Liver (tissue), 9 donors: ENCODE data around the gene UGT1A4. TPM values are rescaled to one million over a fixed set of nuclear protein-coding genes. Genes with fewer than 3 reads are reported as not detected.
"Not testable (repeated sequence)": the region's sequence is repeated elsewhere in the genome, so short reads cannot be mapped to it uniquely, and the experiment has no call there.

Experiments
- DNase-seq: peaks from one replicate; pipeline ENCODE4 v3.0.0-alpha.2; 2017; ENCODE audit warnings: low spot score
- H3K27ac ChIP-seq, 2 donors: one replicate each; pipeline ENCODE4 v1.7.0; 2013; ENCODE audit warnings: inconsistent platforms in 2 of 2, low read length in 2 of 2, control low read depth in 1 of 2, low read depth in 1 of 2, mild to moderate bottlenecking in 1 of 2
- H3K27me3 ChIP-seq, 4 donors: one replicate each; pipeline versions ENCODE4 v1.6.1 to v1.7.0; 2013; ENCODE audit warnings: low read length in 3 of 4, inconsistent platforms in 1 of 4, mild to moderate bottlenecking in 1 of 4, moderate library complexity in 1 of 4; ENCODE audit not compliant: control insufficient read depth in 4 of 4, insufficient read depth in 4 of 4
- H3K36me3 ChIP-seq, 4 donors: one replicate each; pipeline versions ENCODE4 v1.6.1 to v1.7.0; 2013; ENCODE audit warnings: low read length in 3 of 4, mild to moderate bottlenecking in 3 of 4, low read depth in 1 of 4, moderate library complexity in 1 of 4; ENCODE audit not compliant: control insufficient read depth in 4 of 4, insufficient read depth in 3 of 4
- H3K4me1 ChIP-seq, 4 donors: one replicate each; pipeline versions ENCODE4 v1.6.1 to v1.7.0; 2013; ENCODE audit warnings: low read length in 3 of 4, mild to moderate bottlenecking in 3 of 4, moderate library complexity in 1 of 4; ENCODE audit not compliant: control insufficient read depth in 4 of 4, insufficient read depth in 4 of 4
- H3K4me3 ChIP-seq, 3 donors: one replicate each; pipeline versions ENCODE4 v1.6.1 to v1.7.0; 2013; ENCODE audit warnings: low read length in 3 of 3, control low read depth in 1 of 3, low read depth in 1 of 3, mild to moderate bottlenecking in 1 of 3
- H3K9ac ChIP-seq, 2 donors: one replicate each; pipeline ENCODE4 v1.7.0; 2013; ENCODE audit warnings: low read length in 2 of 2, mild to moderate bottlenecking in 2 of 2, moderate library complexity in 2 of 2, control low read depth in 1 of 2, low read depth in 1 of 2
- H3K9me3 ChIP-seq, 4 donors: one replicate each; pipeline versions ENCODE4 v1.6.1 to v1.7.0; 2013; ENCODE audit warnings: low read length in 3 of 4; ENCODE audit not compliant: control insufficient read depth in 4 of 4
- EGR1 ChIP-seq, 2 donors: IDR thresholded peaks; 2 replicates each; pipeline ENCODE4 v1.6.1; 2016 to 2018; ENCODE audit warnings: antibody characterized with exemption in 2 of 2, low read depth in 2 of 2
- FOXA1 ChIP-seq: IDR thresholded peaks from 2 replicates; pipeline ENCODE4 v1.6.1; 2016; ENCODE audit warnings: antibody characterized with exemption
- FOXA2 ChIP-seq: IDR thresholded peaks from 2 replicates; pipeline ENCODE4 v1.6.1; 2016; ENCODE audit warnings: antibody characterized with exemption
- HNF4A ChIP-seq, 2 donors: conservative IDR thresholded peaks; 2 replicates each; pipeline ENCODE4 v1.6.1; 2016; ENCODE audit warnings: antibody characterized with exemption in 2 of 2, mild to moderate bottlenecking in 2 of 2
- JUND ChIP-seq, 2 donors: IDR thresholded peaks; 2 replicates each; pipeline ENCODE4 v1.6.1; 2016; ENCODE audit warnings: antibody characterized with exemption in 2 of 2
- NR2F2 ChIP-seq: IDR thresholded peaks from 2 replicates; pipeline ENCODE4 v1.6.1; 2016; ENCODE audit warnings: antibody characterized with exemption
- RAD21 ChIP-seq, 2 donors: IDR thresholded peaks; 2 replicates each; pipeline ENCODE4 v1.6.1; 2016; ENCODE audit warnings: antibody characterized with exemption in 2 of 2, mild to moderate bottlenecking in 2 of 2
- RXRA ChIP-seq, 2 donors: IDR thresholded peaks; 2 replicates each; pipeline ENCODE4 v1.6.1; 2017 to 2018; ENCODE audit warnings: antibody characterized with exemption in 2 of 2, mild to moderate bottlenecking in 1 of 2
- SP1 ChIP-seq: IDR thresholded peaks from 2 replicates; pipeline ENCODE4 v1.6.1; 2018; ENCODE audit warnings: antibody characterized with exemption, mild to moderate bottlenecking
- YY1 ChIP-seq: IDR thresholded peaks from 2 replicates; pipeline ENCODE4 v1.6.1; 2016; ENCODE audit warnings: antibody characterized with exemption, mild to moderate bottlenecking
- whole genome bisulfite sequencing: extraction: QIAGEN DNeasy Blood & Tissue Kit; methylation state at CpG from one replicate; pipeline ENCODE4 v1.1.7; 2013; 5-methylcytosine and 5-hydroxymethylcytosine counted together
- polyA plus RNA-seq, 2 donors: library from polyadenylated mRNA; stranded (reverse) in 1 of 2; unstranded in 1 of 2; fragments of 200-250 nt in 1 of 2; fragments of >200 nt in 1 of 2; fragmentation: Nextera tagmentation in 1 of 2; extraction: Ambion mirVana in 1 of 2; gene quantifications; one replicate each; pipeline versions ENCODE4 v1.2.1 to v1.2.3, GENCODE V29; 2013 to 2015
- total RNA-seq, 2 donors: library from RNA; depleted of rRNA; stranded (reverse); fragments of >200 nt; gene quantifications; one replicate each; pipeline ENCODE4 v1.2.3, GENCODE V29; 2014
- TF ChIP-seq, protein P1 (sequence below): IDR thresholded peaks from 2 replicates; pipeline ENCODE4 v1.6.1; 2016; ENCODE audit warnings: antibody characterized with exemption, mild to moderate bottlenecking
- TF ChIP-seq, protein P2 (sequence below): IDR thresholded peaks from 2 replicates; pipeline ENCODE4 v1.6.1; 2016; ENCODE audit warnings: antibody characterized with exemption
- TF ChIP-seq, protein P3 (sequence below): fragments of 150-350 bp; IDR thresholded peaks from 2 replicates; pipeline ENCODE4 v1.5.1; 2017; ENCODE audit warnings: improper control_type of control experiment, low read depth, low read length; ENCODE audit not compliant: missing input control
- donor health status: healthy.
- donor health status: healthy.
- donor health status: healthy.
- donor health status: healthy.
- donor health status: healthy.

Gene UGT1A4
- total and polyA plus RNA-seq, 4 donors, result 103 to 446 (median 136) TPM; not detected in 1

DNA sequence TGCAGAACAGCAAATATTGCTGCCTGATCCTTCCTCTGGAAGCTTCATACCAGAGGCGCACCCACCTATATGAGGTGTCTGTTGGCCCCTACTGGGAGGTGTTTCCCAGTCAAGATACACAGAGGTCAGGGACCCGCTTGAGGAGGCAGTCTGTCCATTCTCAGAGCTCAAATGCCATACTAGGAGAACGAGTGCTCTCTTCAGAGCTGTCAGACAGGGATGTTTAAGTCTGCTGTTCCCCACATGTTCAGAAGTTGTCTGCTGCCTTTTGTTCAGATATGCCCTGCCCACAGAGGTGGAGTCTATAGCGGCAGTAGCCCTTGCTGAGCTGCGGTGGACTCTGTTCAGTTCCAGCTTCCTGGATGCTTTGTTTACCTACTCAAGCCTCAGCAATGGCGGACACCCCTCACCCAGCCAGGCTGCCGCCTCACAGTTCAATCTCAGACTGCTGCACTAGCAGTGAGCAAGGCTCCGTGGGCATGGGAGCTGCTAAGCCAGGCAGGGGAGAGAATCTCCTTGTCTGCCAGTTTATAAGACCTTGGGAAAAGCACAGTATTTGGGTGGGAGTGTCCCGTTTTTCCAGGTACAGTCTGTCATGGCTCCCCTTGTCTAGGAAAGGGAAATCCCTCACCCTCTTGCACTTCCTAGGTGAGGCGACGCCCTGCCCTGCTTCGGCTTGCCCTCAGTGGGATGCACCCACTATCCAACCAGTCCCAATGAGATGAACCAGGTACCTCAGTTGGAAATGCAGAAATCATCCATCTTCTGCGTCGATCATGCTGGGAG, 18.5 kb downstream of the UGT1A4 start:
- not testable (repeated sequence) for DNase-seq, H3K27me3 ChIP-seq, H3K4me3 ChIP-seq, H3K36me3 ChIP-seq, H3K9ac ChIP-seq, H3K27ac ChIP-seq, H3K9me3 ChIP-seq
- H3K4me1 ChIP-seq, result peaks cover 14 to 47% (median 29%) of the 10 kb centered on the region in 4 donors
- TF ChIP-seq JUND (IDR thresholded peaks at IDR 0.05) (peak; percentile 21 to 50), FOXA1 (peak; percentile 27), FOXA2 (peak; percentile 34), RAD21 (IDR thresholded peaks at IDR 0.05) (peak in 1 of 2 donors; percentile 44), YY1 (peak; percentile 91), RXRA (IDR thresholded peaks at IDR 0.05) (peak; percentile 64 to 73), SP1 (peak; percentile 74), HNF4A (conservative IDR thresholded peaks at IDR 0.05) (peak; percentile 76 to 83)
- WGBS, result 61% methylated on average over 14 of the region's 14 CpGs

DNA sequence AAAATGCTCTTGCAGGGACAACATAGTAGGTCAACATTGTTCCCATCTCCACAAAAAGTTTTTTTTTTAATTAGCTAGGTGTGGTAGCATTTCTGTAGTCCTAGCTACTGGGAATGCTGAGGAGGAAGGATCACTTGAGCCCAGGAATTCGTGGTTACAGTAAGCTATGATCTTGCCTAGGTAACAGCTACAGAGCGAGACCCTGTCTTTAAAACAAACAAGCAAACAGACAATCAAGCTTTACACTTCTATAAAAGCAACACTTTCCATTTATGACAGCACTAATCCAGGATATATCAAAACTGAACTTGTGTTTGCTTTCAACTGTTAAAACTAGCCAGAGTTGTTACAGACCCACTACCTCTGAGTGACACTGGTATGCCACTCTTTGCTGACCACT, 22.3 kb downstream of the UGT1A4 start:
- H3K4me1 ChIP-seq, result peaks cover 24 to 69% (median 41%) of the 10 kb centered on the region in 4 donors

More for the DNA sequence above, 22.3 kb downstream of the UGT1A4 start:
- Histone ChIP-seq H3K4me3 (no peak overlapping the region), H3K9me3 (no peaks in the 10 kb centered on the region), H3K9ac (no peak overlapping the region), H3K36me3 (peaks cover 0 to 4% (median 2%) of the 10 kb centered on the region in 4 donors), H3K27me3 (no peaks in the 10 kb centered on the region), H3K27ac (no peak overlapping the region)
- TF ChIP-seq, protein P1, sequence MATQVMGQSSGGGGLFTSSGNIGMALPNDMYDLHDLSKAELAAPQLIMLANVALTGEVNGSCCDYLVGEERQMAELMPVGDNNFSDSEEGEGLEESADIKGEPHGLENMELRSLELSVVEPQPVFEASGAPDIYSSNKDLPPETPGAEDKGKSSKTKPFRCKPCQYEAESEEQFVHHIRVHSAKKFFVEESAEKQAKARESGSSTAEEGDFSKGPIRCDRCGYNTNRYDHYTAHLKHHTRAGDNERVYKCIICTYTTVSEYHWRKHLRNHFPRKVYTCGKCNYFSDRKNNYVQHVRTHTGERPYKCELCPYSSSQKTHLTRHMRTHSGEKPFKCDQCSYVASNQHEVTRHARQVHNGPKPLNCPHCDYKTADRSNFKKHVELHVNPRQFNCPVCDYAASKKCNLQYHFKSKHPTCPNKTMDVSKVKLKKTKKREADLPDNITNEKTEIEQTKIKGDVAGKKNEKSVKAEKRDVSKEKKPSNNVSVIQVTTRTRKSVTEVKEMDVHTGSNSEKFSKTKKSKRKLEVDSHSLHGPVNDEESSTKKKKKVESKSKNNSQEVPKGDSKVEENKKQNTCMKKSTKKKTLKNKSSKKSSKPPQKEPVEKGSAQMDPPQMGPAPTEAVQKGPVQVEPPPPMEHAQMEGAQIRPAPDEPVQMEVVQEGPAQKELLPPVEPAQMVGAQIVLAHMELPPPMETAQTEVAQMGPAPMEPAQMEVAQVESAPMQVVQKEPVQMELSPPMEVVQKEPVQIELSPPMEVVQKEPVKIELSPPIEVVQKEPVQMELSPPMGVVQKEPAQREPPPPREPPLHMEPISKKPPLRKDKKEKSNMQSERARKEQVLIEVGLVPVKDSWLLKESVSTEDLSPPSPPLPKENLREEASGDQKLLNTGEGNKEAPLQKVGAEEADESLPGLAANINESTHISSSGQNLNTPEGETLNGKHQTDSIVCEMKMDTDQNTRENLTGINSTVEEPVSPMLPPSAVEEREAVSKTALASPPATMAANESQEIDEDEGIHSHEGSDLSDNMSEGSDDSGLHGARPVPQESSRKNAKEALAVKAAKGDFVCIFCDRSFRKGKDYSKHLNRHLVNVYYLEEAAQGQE, result no peak
- TF ChIP-seq, protein P2, sequence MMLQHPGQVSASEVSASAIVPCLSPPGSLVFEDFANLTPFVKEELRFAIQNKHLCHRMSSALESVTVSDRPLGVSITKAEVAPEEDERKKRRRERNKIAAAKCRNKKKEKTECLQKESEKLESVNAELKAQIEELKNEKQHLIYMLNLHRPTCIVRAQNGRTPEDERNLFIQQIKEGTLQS, result no peak
- TF ChIP-seq HNF4A (conservative IDR thresholded peaks at IDR 0.05) (no peak), FOXA1 (no peak), JUND (IDR thresholded peaks at IDR 0.05) (no peak), RXRA (IDR thresholded peaks at IDR 0.05) (no peak), EGR1 (IDR thresholded peaks at IDR 0.05; ENCODE audit: low read depth in 2 of 2) (no peak), NR2F2 (no peak), SP1 (no peak)
- TF ChIP-seq, protein P3, sequence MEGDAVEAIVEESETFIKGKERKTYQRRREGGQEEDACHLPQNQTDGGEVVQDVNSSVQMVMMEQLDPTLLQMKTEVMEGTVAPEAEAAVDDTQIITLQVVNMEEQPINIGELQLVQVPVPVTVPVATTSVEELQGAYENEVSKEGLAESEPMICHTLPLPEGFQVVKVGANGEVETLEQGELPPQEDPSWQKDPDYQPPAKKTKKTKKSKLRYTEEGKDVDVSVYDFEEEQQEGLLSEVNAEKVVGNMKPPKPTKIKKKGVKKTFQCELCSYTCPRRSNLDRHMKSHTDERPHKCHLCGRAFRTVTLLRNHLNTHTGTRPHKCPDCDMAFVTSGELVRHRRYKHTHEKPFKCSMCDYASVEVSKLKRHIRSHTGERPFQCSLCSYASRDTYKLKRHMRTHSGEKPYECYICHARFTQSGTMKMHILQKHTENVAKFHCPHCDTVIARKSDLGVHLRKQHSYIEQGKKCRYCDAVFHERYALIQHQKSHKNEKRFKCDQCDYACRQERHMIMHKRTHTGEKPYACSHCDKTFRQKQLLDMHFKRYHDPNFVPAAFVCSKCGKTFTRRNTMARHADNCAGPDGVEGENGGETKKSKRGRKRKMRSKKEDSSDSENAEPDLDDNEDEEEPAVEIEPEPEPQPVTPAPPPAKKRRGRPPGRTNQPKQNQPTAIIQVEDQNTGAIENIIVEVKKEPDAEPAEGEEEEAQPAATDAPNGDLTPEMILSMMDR, result no peak
- DNase-seq, result no peak
- WGBS, result 81% methylated on average over 2 of the region's 2 CpGs
